GM11168 (cell line): ENCODE results near the gene KRTAP2-4.
"Not testable (repeated sequence)": the region's sequence is repeated elsewhere in the genome, so short reads cannot be mapped to it uniquely, and the experiment has no call there.

ENCODE experiments used
- in situ Hi-C: fragments of 300-500 bp; cut with MboI; formaldehyde crosslinking; loops from one replicate; pipeline ENCODE4 v1.12.0; 2022; ENCODE audit warnings: low sequenced_read_pairs; ENCODE audit not compliant: unreplicated experiment

KRTAP2-4 gene

GRCh38 chr17:41073676-41074075 lies 8.0 kb upstream of the KRTAP2-4 start:
- in situ Hi-C loops, result no loop called here

GRCh38 chr17:41071606-41072360 lies 6.1 kb upstream of the KRTAP2-4 start:
- in situ Hi-C loops, result no loop called here

- in situ Hi-C loops, result no loop called here
Observed at GRCh38 chr17:41069031-41069430, 3.4 kb upstream of the KRTAP2-4 start.

- in situ Hi-C loops, result no loop called here
Observed at GRCh38 chr17:41067281-41067680, 1.6 kb upstream of the KRTAP2-4 start.

- in situ Hi-C loops, result not testable (repeated sequence)
Observed at GRCh38 chr17:41065016-41065689, 526 bp downstream of the KRTAP2-4 start.

- in situ Hi-C loops, result no loop called here
Observed at GRCh38 chr17:41064301-41064700, 1.4 kb downstream of the KRTAP2-4 start.

- in situ Hi-C loops, result no loop called here
Observed at GRCh38 chr17:41063449-41063848, 2.2 kb downstream of the KRTAP2-4 start.

- in situ Hi-C loops, result no loop called here
Observed at GRCh38 chr17:41061964-41062363, 3.7 kb downstream of the KRTAP2-4 start.

GRCh38 chr17:41060052-41060604 lies 5.6 kb downstream of the KRTAP2-4 start, which contains the start of gene KRTAP2-3:
Gene KRTAP2-3, minus strand, starts transcription at chr17:41060114. Its CDS starts 64 bp downstream, at chr17:41060050.
- in situ Hi-C loops, result no loop called here

GRCh38 chr17:41059276-41060051 lies 6.2 kb downstream of the KRTAP2-4 start:
- in situ Hi-C loops, result not testable (repeated sequence)

GRCh38 chr17:41058741-41059140 lies 6.9 kb downstream of the KRTAP2-4 start:
- in situ Hi-C loops, result no loop called here

GRCh38 chr17:41057547-41057946 lies 8.1 kb downstream of the KRTAP2-4 start:
- in situ Hi-C loops, result no loop called here

GRCh38 chr17:41055130-41055529 lies 10.5 kb downstream of the KRTAP2-4 start, which contains the start of gene KRTAP2-2:
Gene KRTAP2-2, minus strand, starts transcription at chr17:41055230. Its CDS starts 19 bp downstream, at chr17:41055211.
- in situ Hi-C loops, result not testable (repeated sequence)

GRCh38 chr17:41054556-41054955 lies 11.1 kb downstream of the KRTAP2-4 start:
- in situ Hi-C loops, result not testable (repeated sequence)

GRCh38 chr17:41054025-41054424 lies 11.7 kb downstream of the KRTAP2-4 start:
- in situ Hi-C loops, result no loop called here

GRCh38 chr17:41052566-41052965 lies 13.1 kb downstream of the KRTAP2-4 start:
- in situ Hi-C loops, result no loop called here

GRCh38 chr17:41049110-41049509 lies 16.6 kb downstream of the KRTAP2-4 start:
- in situ Hi-C loops, result no loop called here

GRCh38 chr17:41048441-41048840 lies 17.2 kb downstream of the KRTAP2-4 start:
- in situ Hi-C loops, result no loop called here

- in situ Hi-C loops, result not testable (repeated sequence)
Observed at GRCh38 chr17:41046735-41047465, 18.8 kb downstream of the KRTAP2-4 start, which contains the start of gene KRTAP2-1. Gene KRTAP2-1, minus strand, starts transcription at chr17:41047316. Its CDS starts 49 bp downstream, at chr17:41047267.

- in situ Hi-C loops, result no loop called here
Observed at GRCh38 chr17:41042953-41043352, 22.7 kb downstream of the KRTAP2-4 start.
